ENCODE measurements around the gene CYYR1.

GRCh38 chr21:26593800-26594199 lies 20.7 kb upstream of the CYYR1 start:
- TF ChIP-seq CTCF (optimal IDR thresholded peaks at IDR 0.05 in 1 of 3, IDR thresholded peaks at IDR 0.05 in 1 of 3, conservative IDR thresholded peaks at IDR 0.05 in 1 of 3; ENCODE audit: extremely low read depth in 1 of 3, insufficient read depth in 2 of 3, low read length in 3 of 3) (no peak), EZH2 (IDR thresholded peaks at IDR 0.05; ENCODE audit: low read length) (no peak)

All from keratinocyte (primary cell).